K562 (cell line): Measurements from ENCODE around the gene PITRM1. TPM values are rescaled to one million over a fixed set of nuclear protein-coding genes. Genes with fewer than 3 reads are reported as not detected.

Source experiments
- ATAC-seq: fragments of 200-7000 bp; cut with Tn5 transposase; 3 replicates; pipeline ENCODE4 v1.9.1; 2020; ENCODE audit warnings: moderate library complexity
- BruUV-seq: library from RNA; stranded (reverse); fragments of 400-500 nt; replicated peaks from 2 replicates; lab custom pipeline; 2021; lab: Mats Ljungman, UMichigan
- CTCF ChIA-PET: fragments of 300-600 bp; formaldehyde crosslinking; extraction: SDS; loops from one replicate; lab custom pipeline; 2021; ENCODE audit warnings: low intra/inter-chr PET ratio; lab: Yijun Ruan, JAX
- POLR2A ChIA-PET: fragments of 300-600, 350-650 bp; sonication (Branson Sonifier 250); formaldehyde crosslinking; extraction: SDS; loops from one replicate; lab custom pipeline; 2021; ENCODE audit warnings: antibody characterized with exemption, inconsistent platforms; lab: Yijun Ruan, JAX
- DNase-seq, 4 experiments: peaks; one replicate each; pipeline versions ENCODE4 v3.0.0 to v3.0.0-alpha.2; 2011 to 2018; ENCODE audit warnings: low spot score in 3 of 4, mixed read lengths in 3 of 4; ENCODE audit errors: extremely low read depth in 1 of 4
- FAIRE-seq: peaks from 2 replicates; lab custom pipeline; 2011; peaks lifted over from hg19 to GRCh38; lab: Jason Lieb, UNC
- H2AFZ ChIP-seq: 2 replicates; pipeline ENCODE4 v1.6.0; 2011; ENCODE audit warnings: low read depth, low read length, control low read depth, inconsistent platforms
- H3K27ac ChIP-seq: fragments of 200-600 bp; 3 replicates; pipeline ENCODE4 v1.8.0; 2011; ENCODE audit warnings: low read depth, mild to moderate bottlenecking, control low read depth, inconsistent platforms, low read length, moderate library complexity, mixed read lengths; ENCODE audit errors: extremely low read depth
- H3K27me3 ChIP-seq, 2 experiments: fragments of 300-600 bp in 1 of 2; 2 replicates in 1 of 2; 3 replicates in 1 of 2; pipeline versions ENCODE4 v1.6.0 to v1.8.0; 2011; ENCODE audit warnings: inconsistent platforms in 2 of 2, low read length in 2 of 2, mild to moderate bottlenecking in 1 of 2, mixed read lengths in 1 of 2, moderate library complexity in 1 of 2; ENCODE audit not compliant: control insufficient read depth in 2 of 2, insufficient read depth in 2 of 2
- H3K36me3 ChIP-seq: fragments of 300-600 bp; 3 replicates; pipeline ENCODE4 v1.8.0; 2011; ENCODE audit warnings: mild to moderate bottlenecking, low read length, inconsistent platforms; ENCODE audit not compliant: control insufficient read depth, insufficient read depth
- H3K4me1 ChIP-seq, 2 experiments: fragments of 200-600 bp in 1 of 2; replicated peaks in 1 of 2; 2 replicates in 1 of 2; 3 replicates in 1 of 2; pipeline versions ENCODE4 v1.5.1 to v1.8.0; 2011; ENCODE audit warnings: inconsistent platforms in 2 of 2, low read length in 2 of 2, mild to moderate bottlenecking in 1 of 2, mixed read lengths in 1 of 2, moderate library complexity in 1 of 2; ENCODE audit not compliant: control insufficient read depth in 2 of 2, insufficient read depth in 2 of 2
- H3K4me2 ChIP-seq: 2 replicates; pipeline ENCODE4 v1.6.1; 2011; ENCODE audit warnings: low read length, control low read depth, inconsistent platforms, mixed read lengths; ENCODE audit not compliant: insufficient read depth
- H3K4me3 ChIP-seq: fragments of 200-600 bp; sonication (generic), shearing (Covaris generic); 2 replicates; pipeline ENCODE4 v1.5.1; 2016; ENCODE audit warnings: control low read depth, inconsistent platforms
- H3K79me2 ChIP-seq: fragments of 200-600 bp; 3 replicates; pipeline ENCODE4 v1.8.0; 2011; ENCODE audit warnings: low read length, inconsistent platforms; ENCODE audit not compliant: control insufficient read depth, insufficient read depth
- H3K9ac ChIP-seq, 2 experiments: 2 replicates each; pipeline versions ENCODE4 v1.6.0 to v1.6.1; 2011; ENCODE audit warnings: low read depth in 2 of 2, low read length in 2 of 2, control low read depth in 1 of 2, inconsistent platforms in 1 of 2, mild to moderate bottlenecking in 1 of 2, mixed read lengths in 1 of 2; ENCODE audit not compliant: insufficient read depth in 1 of 2
- H3K9me1 ChIP-seq: one replicate; pipeline ENCODE4 v1.6.0; 2011; ENCODE audit warnings: inconsistent platforms, mild to moderate bottlenecking, low read length, moderate library complexity; ENCODE audit not compliant: control insufficient read depth, insufficient read depth
- H3K9me3 ChIP-seq: replicated peaks from 2 replicates; pipeline ENCODE4 v1.5.1; 2011; ENCODE audit warnings: low read depth, low read length, inconsistent platforms; ENCODE audit not compliant: control insufficient read depth, insufficient read depth
- H4K20me1 ChIP-seq: replicated peaks from 2 replicates; pipeline ENCODE4 v1.6.1; 2011; ENCODE audit warnings: low read length, inconsistent platforms, mixed read lengths; ENCODE audit not compliant: control insufficient read depth, insufficient read depth
- CBX5 ChIP-seq: IDR thresholded peaks from 2 replicates; pipeline ENCODE4 v1.6.1; 2014; ENCODE audit warnings: low read depth, borderline replicate concordance
- CHAMP1 ChIP-seq: fragments of 450-650 bp; IDR thresholded peaks from 2 replicates; pipeline ENCODE4 v1.6.1; 2016; ENCODE audit warnings: mild to moderate bottlenecking
- CREB1 ChIP-seq, 2 experiments: sonication (generic) in 1 of 2; formaldehyde crosslinking in 1 of 2; IDR thresholded peaks; 2 replicates each; pipeline versions ENCODE4 v1.6.1 to v1.8.0; 2012 to 2022; ENCODE audit warnings: inconsistent platforms in 1 of 2, mild to moderate bottlenecking in 1 of 2, missing genetic modification reagents in 1 of 2, moderate library complexity in 1 of 2
- HMGN3 ChIP-seq: IDR thresholded peaks from 2 replicates; pipeline ENCODE4 v1.6.1; 2011; ENCODE audit warnings: borderline replicate concordance, low read depth, mild to moderate bottlenecking, mixed read lengths, low read length; ENCODE audit not compliant: insufficient read length; ENCODE audit errors: extremely low read depth
- IRF2 ChIP-seq: sonication (generic); formaldehyde crosslinking; IDR thresholded peaks from 2 replicates; pipeline ENCODE4 v1.8.1; 2022; ENCODE audit warnings: mild to moderate bottlenecking, missing genetic modification reagents
- NCOR1 ChIP-seq: fragments of 450-650 bp; IDR thresholded peaks from 2 replicates; pipeline ENCODE4 v1.6.1; 2016; ENCODE audit warnings: mild to moderate bottlenecking, moderate library complexity
- NR2F6 ChIP-seq: fragments of 450-650 bp; formaldehyde crosslinking; IDR thresholded peaks from 2 replicates; pipeline ENCODE4 v1.4.0; 2020; ENCODE audit warnings: mild to moderate bottlenecking
- RAD51 ChIP-seq: fragments of 450-650 bp; IDR thresholded peaks from 2 replicates; pipeline ENCODE4 v1.7.1; 2016; ENCODE audit warnings: low read depth, mild to moderate bottlenecking, borderline replicate concordance
- RBM25 ChIP-seq: fragments of 200-400 bp; formaldehyde crosslinking; IDR thresholded peaks from 2 replicates; pipeline ENCODE4 v1.6.1; 2018; ENCODE audit warnings: low read length, low read depth, moderate library complexity; ENCODE audit not compliant: severe bottlenecking
- RCOR1 ChIP-seq, 2 experiments: IDR thresholded peaks; 2 replicates each; pipeline ENCODE4 v1.6.1; 2012; ENCODE audit warnings: low read depth in 2 of 2, low read length in 2 of 2, borderline replicate concordance in 1 of 2, improper control_type of control experiment in 1 of 2
- SIRT6 ChIP-seq: IDR thresholded peaks from one replicate; pipeline ENCODE4 v1.6.1; 2012; ENCODE audit warnings: low read depth, mild to moderate bottlenecking, control low read depth, inconsistent platforms, low read length, moderate library complexity
- SNAPC5 ChIP-seq: fragments of 250-450 bp; sonication (Bioruptor Pico); IDR thresholded peaks from 2 replicates; pipeline ENCODE4 v1.8.0; 2021; ENCODE audit warnings: moderate library complexity, mild to moderate bottlenecking, inconsistent platforms
- TAF1 ChIP-seq: IDR thresholded peaks from 2 replicates; pipeline ENCODE4 v1.6.1; 2011; ENCODE audit warnings: mild to moderate bottlenecking, low read length, moderate library complexity; ENCODE audit not compliant: insufficient read depth, control insufficient read depth, severe bottlenecking; ENCODE audit errors: extremely low read depth
- UBTF ChIP-seq, 2 experiments: IDR thresholded peaks; 2 replicates each; pipeline ENCODE4 v1.6.1; 2012; ENCODE audit warnings: improper control_type of control experiment in 2 of 2, low read depth in 2 of 2, low read length in 2 of 2, borderline replicate concordance in 1 of 2
- ZNF311 ChIP-seq: fragments of 250-450 bp; sonication (Bioruptor Pico); IDR thresholded peaks from 2 replicates; pipeline ENCODE4 v1.4.0; 2020; ENCODE audit warnings: mild to moderate bottlenecking, moderate library complexity
- WGBS: fragments of 100-300 bp; shearing (Covaris generic); methylation state at CpG from one replicate; pipeline ENCODE4 v1.1.6; 2016; ENCODE audit warnings: low coverage, mixed read lengths; ENCODE audit not compliant: insufficient coverage; ENCODE audit errors: missing lambda C conversion rate; 5-methylcytosine and 5-hydroxymethylcytosine counted together
- in situ Hi-C: fragments of 300-500 bp; cut with MboI; formaldehyde crosslinking; loops from 4 replicates; pipeline ENCODE4 v1.15.0; 2018; ENCODE audit warnings: inconsistent platforms, mixed read lengths
- intact Hi-C: fragments of 100-400 bp; cut with micrococcal nuclease; formaldehyde crosslinking; loops from 2 replicates; pipeline ENCODE4 v1.14.2; 2022
- polyA plus RNA-seq, 8 experiments: library from polyadenylated mRNA; depleted of rRNA in 4 of 8; stranded (reverse) in 5 of 8; unstranded in 3 of 8; fragments of >200 nt; fragmentation: Nextera tagmentation in 2 of 8; fragmentation: Illumina TruSeq in 1 of 8; extraction: Ambion mirVana in 2 of 8; extraction: Trizol in 1 of 8; gene quantifications; 2 replicates each; pipeline versions ENCODE4 v1.2.1 to v1.2.3, GENCODE V29; 2011 to 2014; ENCODE audit warnings: inconsistent platforms in 1 of 8, missing spikeins in 1 of 8
- total RNA-seq, 7 experiments: library from RNA; depleted of rRNA in 6 of 7; stranded (reverse); fragments of >200 nt in 6 of 7; fragmentation: Illumina TruSeq in 2 of 7; extraction: Trizol in 2 of 7; gene quantifications; 2 replicates each; pipeline versions ENCODE4 v1.2.1 to v1.2.3, GENCODE V29; 2011 to 2021; ENCODE audit warnings: low replicate concordance in 1 of 7

PITRM1 gene
- total and polyA plus RNA-seq, 9 of the 15 experiments (the other 6 are each of a cell fraction or from before 2014, with no cell fraction given): 21.1 to 70.4 (median 39.7) TPM

- no peak overlapping the region for H3K4me3 ChIP-seq
- 11% methylated on average over 19 of the region's 20 CpGs for WGBS
- DNase-seq (no peak), ATAC-seq (no peak), FAIRE-seq (no peak)
- H3K9me1 ChIP-seq: no peaks in the 10 kb centered on the region
- H2AFZ ChIP-seq: no peak overlapping the region
- TF ChIP-seq RAD51 (no peak), UBTF (IDR thresholded peaks at IDR 0.05; ENCODE audit: borderline replicate concordance in 1 of 2, low read depth in 2 of 2, low read length in 2 of 2) (no peak), SNAPC5 (CRISPR knock-in tag) (no peak), CHAMP1 (no peak), CREB1 (IDR thresholded peaks at IDR 0.05) (no peak), CREB1 (CRISPR knock-in tag; IDR thresholded peaks at IDR 0.05) (no peak), IRF2 (no peak), HMGN3 (no peak), RBM25 (no peak), NCOR1 (no peak), SIRT6 (no peak), TAF1 (no peak), RCOR1 (IDR thresholded peaks at IDR 0.05; ENCODE audit: borderline replicate concordance in 1 of 2, low read depth in 2 of 2, low read length in 2 of 2) (no peak), ZNF311 (no peak), NR2F6 (CRISPR knock-in tag) (no peak), CBX5 (no peak)
- no TSS peak for BruUV-seq
- CTCF ChIA-PET: no interaction called here
- no peak overlapping the region for H3K9ac ChIP-seq
- H3K27me3 ChIP-seq: peaks cover 6 to 36% of the 10 kb centered on the region in 2 experiments; a peak in 4 of 5 replicates
- no peaks in the 10 kb centered on the region for H3K79me2 ChIP-seq
- no peaks in the 10 kb centered on the region for H3K36me3 ChIP-seq
- intact Hi-C loops (no loop called here), in situ Hi-C loops (loop anchor here (25.0 kb wide), 1 partner anchor 1548 kb away; no protein-coding TSS in a partner anchor)
- no peaks in the 10 kb centered on the region for H3K9me3 ChIP-seq
- POLR2A ChIA-PET: interaction anchor here (0.6 to 1.4 kb wide), 3 partner anchors 16 to 1559 kb away, joined by 3 read pairs; no protein-coding TSS in a partner anchor
- H3K27ac ChIP-seq: no peak overlapping the region
- H4K20me1 ChIP-seq: 0 out of 2 replicates have a peak, but pooled peaks cover 7% of the 10 kb centered on the region
- H3K4me1 ChIP-seq: no peaks in the 10 kb centered on the region; a peak in 1 of 5 replicates
- H3K4me2 ChIP-seq: no peak overlapping the region
Measured at GRCh38 chr10:3213758-3214515, 41.4 kb upstream of the PITRM1 start.
